Measurements from ENCODE around the gene CD6.
"Not testable (repeated sequence)": the region's sequence is repeated elsewhere in the genome, so short reads cannot be mapped to it uniquely, and the experiment has no call there.

Gene CD6

DNA sequence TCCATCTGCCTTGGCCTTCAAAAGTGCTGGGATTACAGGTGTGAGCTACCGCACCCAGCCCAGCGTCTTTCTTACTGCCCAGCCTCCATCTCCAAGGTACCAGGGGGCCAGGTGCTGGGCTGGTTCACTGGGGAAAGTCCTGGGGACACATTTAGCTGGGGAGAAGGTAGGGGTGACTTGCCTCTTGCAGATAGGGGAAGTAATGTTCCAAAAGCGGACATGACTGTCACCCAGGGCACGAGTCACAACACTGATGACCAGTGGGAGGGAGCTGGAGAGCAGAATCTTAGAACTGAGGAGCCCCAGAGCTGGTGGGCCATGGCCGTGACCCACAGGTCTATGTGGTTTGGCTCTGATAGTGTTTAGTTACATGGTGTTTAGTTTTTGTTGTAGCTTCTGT is 17.1 kb upstream of the CD6 start:
- peak; percentile 94 for DNase-seq

- no peak for DNase-seq
These were observed 15.9 kb upstream of the CD6 start for GRCh38 chr11:60955571-60955970.

DNA sequence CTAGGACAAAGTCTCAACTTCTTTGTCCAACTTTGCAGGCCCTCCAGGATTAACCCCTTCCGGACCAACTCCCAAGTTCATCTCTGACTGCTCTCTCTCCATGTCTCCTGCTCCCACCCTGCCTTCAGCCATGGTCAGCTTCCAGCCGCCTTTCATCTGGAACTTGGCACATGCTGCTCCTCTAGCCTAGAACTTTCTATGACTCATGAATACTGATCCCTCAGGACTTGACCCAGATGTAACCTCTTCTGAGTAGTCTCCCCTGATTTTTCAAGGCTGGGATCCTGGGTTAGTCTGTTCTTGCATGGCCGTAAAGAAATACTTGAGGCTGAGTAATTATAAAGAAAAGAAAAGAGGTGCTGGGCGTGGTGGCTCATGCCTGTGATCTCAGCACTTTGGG is 14.3 kb upstream of the CD6 start:
- DNase-seq = no peak

- no peak for DNase-seq
These were observed 12.0 kb upstream of the CD6 start for GRCh38 chr11:60959431-60959830.

- no peak for DNase-seq
These were observed 11.1 kb upstream of the CD6 start for GRCh38 chr11:60960405-60960804.

- no peak for DNase-seq
These were observed 6.7 kb upstream of the CD6 start for GRCh38 chr11:60964801-60965200.

DNA sequence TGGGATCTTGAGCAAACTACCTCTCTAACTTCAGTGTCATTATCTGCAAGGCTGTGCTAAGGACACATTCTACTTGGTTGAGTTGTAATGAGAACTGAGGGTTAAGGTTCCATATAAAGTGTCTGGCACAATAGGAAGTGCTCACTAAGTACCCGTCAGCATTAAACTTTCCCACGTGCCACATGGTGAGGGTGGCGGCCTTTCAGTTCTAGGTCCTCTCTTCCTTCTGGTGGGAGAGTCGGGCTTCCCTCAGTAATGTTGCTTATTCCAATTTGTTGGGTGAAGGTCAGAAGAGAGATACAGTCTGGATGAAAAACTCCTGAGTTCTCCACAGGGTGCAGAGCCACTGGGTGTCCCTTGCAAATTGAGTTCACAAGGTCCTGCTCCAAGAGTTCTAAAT is 4.6 kb upstream of the CD6 start:
- peak; percentile 53 for DNase-seq

- DNase-seq = no peak
These were observed 3.3 kb upstream of the CD6 start for GRCh38 chr11:60968223-60968622.

GRCh38 chr11:60970369-60970774 is 1.1 kb upstream of the CD6 start:
- DNase-seq = peak; percentile 58

- no peak for DNase-seq
These were observed 590 bp upstream of the CD6 start for GRCh38 chr11:60970890-60971289.

DNA sequence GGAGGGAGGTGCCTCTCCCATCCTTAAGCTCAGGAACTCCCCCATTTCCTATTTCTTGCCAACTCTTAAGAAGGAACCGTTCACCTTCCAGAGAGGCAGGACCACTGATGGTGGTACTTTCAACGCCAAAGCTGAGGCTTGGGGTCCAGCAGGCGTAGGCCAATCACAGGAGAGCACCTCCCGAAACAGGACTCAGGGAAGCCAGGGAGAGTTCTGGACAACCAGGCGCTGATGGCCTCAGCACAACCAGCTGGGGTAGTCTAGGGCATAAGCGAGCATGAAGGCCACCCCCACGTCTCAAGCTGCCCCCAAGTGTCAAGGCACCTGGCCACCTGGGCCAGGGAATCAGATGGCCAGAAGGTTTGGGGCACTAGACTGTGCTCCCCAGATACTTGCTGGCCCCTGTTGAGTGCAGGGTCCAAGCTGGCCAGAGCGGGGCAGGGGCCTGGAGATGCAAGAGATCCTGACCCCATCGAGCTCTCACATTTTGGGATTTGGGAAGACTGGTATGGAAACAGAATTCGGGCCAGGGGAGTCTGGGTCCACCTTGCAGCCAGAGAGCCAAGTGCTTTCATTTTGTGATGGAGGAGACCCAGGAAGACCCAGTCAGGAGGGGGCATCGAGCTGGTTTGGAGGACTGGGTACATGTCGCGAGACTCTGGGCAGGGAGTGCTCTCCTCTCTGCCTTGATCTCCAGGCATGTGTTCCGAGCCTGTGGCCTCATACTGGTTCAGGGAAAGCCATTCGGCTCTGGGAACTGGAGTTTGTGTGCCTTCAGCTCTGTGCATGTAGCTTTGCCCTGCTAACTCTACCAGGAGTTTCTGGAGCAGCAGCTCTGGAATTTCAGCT is 926 bp downstream of the CD6 start:
- DNase-seq = no peak

DNA sequence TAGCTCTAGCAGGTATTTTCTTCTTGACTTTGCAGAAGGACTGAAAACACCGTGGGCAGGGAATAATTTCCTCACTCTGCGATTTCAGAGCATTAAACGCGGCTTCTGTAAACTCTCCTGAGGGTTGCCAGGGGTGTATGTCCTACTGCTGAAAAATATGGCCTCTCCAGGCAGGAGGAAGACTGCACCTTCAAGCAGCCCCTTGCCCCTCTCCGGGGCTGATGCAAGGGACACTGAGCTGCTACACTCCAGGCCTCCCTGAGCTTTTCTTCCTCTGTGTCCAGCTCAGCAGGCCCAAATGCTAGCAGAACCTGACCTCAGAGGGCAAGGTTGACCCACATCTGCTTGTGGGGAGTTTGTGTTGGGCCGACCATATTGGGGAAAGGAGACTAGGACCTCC is 2.2 kb downstream of the CD6 start:
- no peak for DNase-seq

- DNase-seq = not testable (repeated sequence)
These were observed 2.8 kb downstream of the CD6 start for GRCh38 chr11:60974316-60974715.

DNA sequence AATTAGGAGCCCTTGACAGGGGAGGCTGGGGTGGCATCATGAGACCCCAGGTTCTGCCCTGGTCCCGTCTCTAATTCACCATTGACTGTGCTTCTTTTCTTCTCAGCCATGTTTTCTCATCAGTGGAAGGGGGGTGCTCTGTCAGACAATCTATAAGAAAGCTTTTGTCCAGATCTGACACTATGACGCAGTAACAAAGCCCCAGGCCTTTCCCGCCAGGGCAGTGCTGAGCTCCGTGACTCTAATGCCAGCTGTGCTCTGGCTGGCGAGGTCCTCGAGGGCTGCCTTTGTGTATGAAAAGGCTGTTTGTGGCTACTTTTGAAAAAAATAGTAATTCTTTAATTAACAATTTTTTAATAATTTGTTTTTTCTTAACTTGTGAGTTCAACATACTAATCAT is 3.2 kb downstream of the CD6 start:
- no peak for DNase-seq

- no peak for DNase-seq
These were observed 5.7 kb downstream of the CD6 start for GRCh38 chr11:60977224-60977623.

DNA sequence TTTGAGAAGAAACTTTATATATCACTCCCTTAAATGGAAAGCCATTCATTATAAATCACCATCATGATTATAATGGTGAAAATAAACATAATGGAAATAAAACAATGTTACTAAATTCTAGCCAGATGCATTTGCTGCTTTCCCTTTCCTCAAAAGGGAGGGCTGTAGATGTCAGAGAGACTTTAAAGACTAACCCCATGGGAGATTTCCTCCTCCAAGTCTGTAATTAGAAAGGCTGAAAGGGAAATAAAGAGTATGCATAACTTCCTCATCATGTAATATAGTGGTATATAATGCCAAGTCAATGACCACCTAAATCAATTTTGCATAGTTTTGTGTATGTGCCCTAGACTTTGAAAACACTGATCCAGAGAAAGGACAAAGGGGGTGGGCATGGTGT is 6.4 kb downstream of the CD6 start:
- peak; percentile 27 for DNase-seq

DNA sequence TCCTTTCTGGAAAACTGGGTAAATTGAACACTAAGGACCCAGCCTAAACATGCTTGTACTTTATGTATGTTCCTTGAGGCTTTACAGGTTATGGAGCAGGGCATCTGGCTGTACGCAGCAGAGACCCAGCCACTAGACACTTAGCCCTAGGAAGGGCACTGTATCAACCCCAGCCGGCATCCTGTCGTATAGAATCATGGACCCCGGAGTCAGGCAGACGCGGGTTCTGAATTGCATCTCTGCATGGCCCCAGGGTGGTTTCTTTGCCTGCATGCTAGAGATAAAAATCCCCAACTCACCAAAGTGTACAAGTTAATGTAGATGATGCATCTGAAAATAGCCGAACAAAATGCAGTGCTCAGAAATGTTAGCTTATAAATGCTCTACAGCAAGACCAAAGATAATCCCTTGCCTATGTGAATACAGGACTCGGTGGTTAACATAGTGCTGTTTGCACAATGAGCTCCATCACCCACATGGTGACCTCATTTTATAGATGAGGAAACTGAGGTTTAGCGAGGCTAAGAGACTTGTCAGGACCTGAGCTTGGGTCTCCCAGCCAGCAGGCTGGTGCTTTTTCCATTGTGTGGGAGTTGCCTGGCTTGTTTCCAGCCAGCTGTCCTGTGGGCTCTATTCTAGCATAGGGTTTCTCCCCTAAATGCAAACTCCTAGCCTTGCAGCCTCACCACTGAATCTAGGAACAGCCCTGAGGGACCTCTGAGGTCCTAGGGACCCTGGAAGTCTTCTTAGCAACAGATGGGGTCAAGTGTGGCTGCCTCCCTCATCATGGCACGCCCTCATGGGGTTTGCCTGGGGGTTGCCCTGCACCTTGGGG is 7.3 kb downstream of the CD6 start:
- peak; percentile 94 for DNase-seq

DNA sequence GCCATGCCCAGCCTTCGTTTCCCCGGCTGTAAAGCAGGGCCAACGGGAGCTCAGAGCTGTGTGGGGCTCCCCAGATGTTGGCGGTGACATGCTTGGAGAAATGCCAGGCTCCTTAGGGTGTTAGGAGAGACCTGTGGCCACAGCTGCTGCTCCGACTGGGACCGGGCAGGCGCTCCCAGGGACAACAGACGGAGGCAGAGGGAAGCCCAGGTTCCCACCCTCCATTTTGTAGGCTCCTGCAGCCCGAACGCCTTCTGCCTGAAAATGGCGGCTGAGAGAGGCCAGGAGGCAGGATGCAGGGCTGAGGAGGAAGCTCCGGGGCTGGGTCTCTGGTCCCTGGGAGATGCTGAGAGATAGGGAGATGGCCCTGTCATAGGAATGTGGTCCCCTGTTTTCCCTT is 10.0 kb downstream of the CD6 start:
- DNase-seq = no peak

GRCh38 chr11:60982184-60982583 is 10.7 kb downstream of the CD6 start:
- no peak for DNase-seq

DNA sequence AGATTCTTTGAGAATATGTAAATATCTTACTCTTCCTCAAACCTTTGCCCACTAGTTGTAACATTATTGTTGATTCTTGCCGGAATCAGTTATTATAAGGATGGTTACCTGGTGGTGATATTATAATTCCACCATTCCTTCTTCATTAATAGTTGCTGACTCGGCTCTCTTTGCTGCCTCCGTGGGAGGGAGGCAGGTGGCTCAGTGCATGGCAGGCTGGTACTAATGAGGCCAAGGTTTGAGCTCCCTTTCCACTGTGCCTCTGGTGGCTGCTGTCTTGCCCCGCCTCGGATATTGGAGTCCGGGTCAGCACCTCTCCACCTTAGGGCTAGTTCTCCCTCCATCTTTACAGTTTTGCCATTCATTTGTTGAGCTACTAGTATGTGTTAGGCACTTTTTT is 12.7 kb downstream of the CD6 start:
- DNase-seq = no peak

GRCh38 chr11:60984636-60985035 is 13.2 kb downstream of the CD6 start:
- DNase-seq = no peak

GRCh38 chr11:60985501-60985900 is 14.0 kb downstream of the CD6 start:
- no peak for DNase-seq

- peak; percentile 89 for DNase-seq
These were observed 14.8 kb downstream of the CD6 start for GRCh38 chr11:60985991-60986915.
